CD14-positive monocyte (primary cell): ENCODE data around the gene SARS1. TPM values are rescaled to one million over a fixed set of nuclear protein-coding genes. Genes with fewer than 3 reads are reported as not detected.

Experiments used
- DNase-seq, 3 donors: peaks; one replicate each; pipeline ENCODE4 v3.0.0-alpha.2; 2011 to 2022
- H2AFZ ChIP-seq: 2 replicates; pipeline ENCODE4 v1.6.0; 2012; ENCODE audit warnings: mild to moderate bottlenecking, low read depth, low read length, inconsistent platforms; ENCODE audit not compliant: insufficient read depth, poor library complexity, severe bottlenecking
- H3K27ac ChIP-seq, 2 donors: 1 replicate in 1 of 2; 2 replicates in 1 of 2; pipeline ENCODE4 v1.5.1; 2012 to 2013; ENCODE audit warnings: low read length in 2 of 2, control low read depth in 1 of 2, inconsistent platforms in 1 of 2, low read depth in 1 of 2, mild to moderate bottlenecking in 1 of 2
- H3K27me3 ChIP-seq, 2 donors: one replicate each; pipeline versions ENCODE4 v1.6.0 to v1.6.1; 2011 to 2013; ENCODE audit warnings: low read length in 2 of 2; ENCODE audit not compliant: control insufficient read depth in 2 of 2, insufficient read depth in 2 of 2
- H3K36me3 ChIP-seq, 2 donors: replicated peaks in 1 of 2; 1 replicate in 1 of 2; 2 replicates in 1 of 2; pipeline versions ENCODE4 v1.5.1 to v1.6.1; 2012 to 2013; ENCODE audit warnings: low read length in 2 of 2, control low read depth in 1 of 2, inconsistent platforms in 1 of 2, mild to moderate bottlenecking in 1 of 2; ENCODE audit not compliant: insufficient read depth in 2 of 2, control insufficient read depth in 1 of 2
- H3K4me1 ChIP-seq, 2 donors: 1 replicate in 1 of 2; 2 replicates in 1 of 2; pipeline versions ENCODE4 v1.5.1 to v1.6.1; 2012 to 2013; ENCODE audit warnings: low read length in 2 of 2, control low read depth in 1 of 2, inconsistent platforms in 1 of 2, mild to moderate bottlenecking in 1 of 2, moderate library complexity in 1 of 2; ENCODE audit not compliant: insufficient read depth in 2 of 2, control insufficient read depth in 1 of 2
- H3K4me2 ChIP-seq: replicated peaks from 2 replicates; pipeline ENCODE3; 2012; ENCODE audit warnings: low read length, moderate library complexity, mild to moderate bottlenecking; ENCODE audit not compliant: poor library complexity, severe bottlenecking; ENCODE audit errors: extremely low read depth
- H3K4me3 ChIP-seq, 3 experiments: fragments of 200-600 bp in 1 of 3; sonication (generic) in 1 of 3; replicated peaks in 1 of 3; 1 replicate in 2 of 3; 2 replicates in 1 of 3; pipeline ENCODE4 v1.5.1; 2011 to 2013; ENCODE audit warnings: low read length in 3 of 3, mild to moderate bottlenecking in 3 of 3, control low read depth in 2 of 3, low read depth in 2 of 3, inconsistent platforms in 1 of 3, moderate library complexity in 1 of 3
- H3K79me2 ChIP-seq: 2 replicates; pipeline ENCODE4 v1.6.0; 2012; ENCODE audit warnings: mild to moderate bottlenecking, control low read depth, inconsistent platforms, low read length, moderate library complexity; ENCODE audit not compliant: insufficient read depth
- H3K9ac ChIP-seq: 2 replicates; pipeline ENCODE4 v1.6.0; 2017; ENCODE audit warnings: low read length, mild to moderate bottlenecking; ENCODE audit not compliant: insufficient read depth, poor library complexity, severe bottlenecking
- H3K9me3 ChIP-seq, 2 donors: replicated peaks in 1 of 2; 1 replicate in 1 of 2; 2 replicates in 1 of 2; pipeline versions ENCODE4 v1.5.1 to v1.6.1; 2012 to 2013; ENCODE audit warnings: low read length in 2 of 2, control low read depth in 1 of 2; ENCODE audit not compliant: control insufficient read depth in 1 of 2, insufficient read depth in 1 of 2
- H4K20me1 ChIP-seq: 2 replicates; pipeline ENCODE4 v1.6.0; 2012; ENCODE audit warnings: mild to moderate bottlenecking, low read length, control low read depth, moderate library complexity; ENCODE audit not compliant: insufficient read depth
- H3K27ac Mint-ChIP-seq, 7 donors: one replicate each; pipeline ENCODE4 v1.8.0; 2020; ENCODE audit warnings: mild to moderate bottlenecking in 7 of 7, mixed read lengths in 7 of 7, moderate library complexity in 6 of 7, inconsistent platforms in 2 of 7
- H3K27me3 Mint-ChIP-seq, 3 donors: one replicate each; pipeline ENCODE4 v1.8.0; 2021 to 2022; ENCODE audit warnings: low read depth in 3 of 3, mild to moderate bottlenecking in 3 of 3, mixed read lengths in 3 of 3, moderate library complexity in 3 of 3, inconsistent platforms in 1 of 3
- H3K36me3 Mint-ChIP-seq, 2 donors: one replicate each; pipeline ENCODE4 v1.8.0; 2020; ENCODE audit warnings: mixed read lengths in 2 of 2, inconsistent platforms in 1 of 2, mild to moderate bottlenecking in 1 of 2
- H3K4me1 Mint-ChIP-seq: one replicate; pipeline ENCODE4 v1.8.0; 2020; ENCODE audit warnings: mild to moderate bottlenecking, mixed read lengths
- H3K4me3 Mint-ChIP-seq, 2 donors: one replicate each; pipeline ENCODE4 v1.8.0; 2020; ENCODE audit warnings: mild to moderate bottlenecking in 2 of 2, mixed read lengths in 2 of 2, moderate library complexity in 1 of 2
- H3K9me3 Mint-ChIP-seq, 7 donors: one replicate each; pipeline ENCODE4 v1.8.0; 2020 to 2022; ENCODE audit warnings: mixed read lengths in 7 of 7, mild to moderate bottlenecking in 6 of 7, moderate library complexity in 6 of 7, inconsistent platforms in 2 of 7
- CTCF ChIP-seq: fragments of 200-600 bp; IDR thresholded peaks from one replicate; pipeline ENCODE4 v1.8.0; 2022; ENCODE audit warnings: antibody characterized with exemption, mild to moderate bottlenecking
- WGBS: methylation state at CpG from one replicate; pipeline ENCODE4 v1.1.5; 2013; ENCODE audit warnings: missing lambda C conversion rate; ENCODE audit not compliant: insufficient coverage; 5-methylcytosine and 5-hydroxymethylcytosine counted together
- intact Hi-C, 2 donors: fragments of 100-400 bp; cut with micrococcal nuclease; formaldehyde crosslinking; loops; one replicate each; pipeline versions ENCODE4 v1.15.0 to v1.15.1; 2023
- polyA plus RNA-seq, 3 donors: library from polyadenylated mRNA; depleted of rRNA in 1 of 3; unstranded in 2 of 3; stranded (reverse) in 1 of 3; fragments of 300-500 nt in 2 of 3; fragments of >200 nt in 1 of 3; fragmentation: Illumina TruSeq in 2 of 3; gene quantifications; 1 replicate in 2 of 3; 2 replicates in 1 of 3; pipeline ENCODE4 v1.2.3, GENCODE V29; 2012 to 2021

The SARS1 gene
- polyA plus RNA-seq, 3 donors = 70.1 to 107 (median 99.1) TPM

GRCh38 chr1:109263597-109264378 lies 50.1 kb downstream of the SARS1 start:
- H3K79me2 ChIP-seq = no peaks in the 10 kb centered on the region
- intact Hi-C loops = loop anchor here (2.0 to 5.0 kb wide), 2 partner anchors 134 to 269 kb away; partner anchors contain the start of gene SORT1 (in 2 of the 2)
- Mint-ChIP-seq H3K4me1 (peaks cover 6% of the 10 kb centered on the region), H3K27me3 (peaks cover 0 to 9% (median 8%) of the 10 kb centered on the region in 3 donors), H3K36me3 (no peaks in the 10 kb centered on the region), H3K4me3 (no peak overlapping the region), H3K27ac (peak overlapping the region in 1 of 7 donors; percentile 32), H3K9me3 (peaks cover 0 to 3% (median 0%) of the 10 kb centered on the region in 7 donors)
- H3K9me3 ChIP-seq = no peaks in the 10 kb centered on the region
- DNase-seq = peak; percentile 78 to 85 (median 79)
- no peak overlapping the region for H2AFZ ChIP-seq
- peaks cover 5 to 7% of the 10 kb centered on the region in 2 donors for H3K4me1 ChIP-seq
- no peak overlapping the region for H3K4me2 ChIP-seq
- H3K9ac ChIP-seq = no peak overlapping the region
- H4K20me1 ChIP-seq = no peaks in the 10 kb centered on the region
- TF ChIP-seq CTCF = peak; percentile 97
- H3K27me3 ChIP-seq = no peaks in the 10 kb centered on the region
- H3K36me3 ChIP-seq = no peaks in the 10 kb centered on the region
- no peak overlapping the region for H3K27ac ChIP-seq
- no peak overlapping the region for H3K4me3 ChIP-seq
- 53% methylated on average over 26 of the region's 29 CpGs for WGBS

- H3K4me2 ChIP-seq = no peak overlapping the region
- H3K9me3 Mint-ChIP-seq = peaks cover 0 to 3% (median 0%) of the 10 kb centered on the region in 7 donors
- H3K4me1 Mint-ChIP-seq = peaks cover 6% of the 10 kb centered on the region
- H3K27me3 Mint-ChIP-seq = peaks cover 0 to 9% (median 8%) of the 10 kb centered on the region in 3 donors
- no peaks in the 10 kb centered on the region for H3K9me3 ChIP-seq
- H3K79me2 ChIP-seq = no peaks in the 10 kb centered on the region
- intact Hi-C loops = loop anchor here (5.0 kb wide), 1 partner anchor 133 kb away; the partner anchor contains the start of gene SORT1 (in 2 of the 2)
- peaks cover 5 to 7% of the 10 kb centered on the region in 2 donors for H3K4me1 ChIP-seq
- 79% methylated on average over 8 of the region's 9 CpGs for WGBS
- no peaks in the 10 kb centered on the region for H4K20me1 ChIP-seq
- no peaks in the 10 kb centered on the region for H3K36me3 Mint-ChIP-seq
- no peak overlapping the region for H2AFZ ChIP-seq
- no peaks in the 10 kb centered on the region for H3K27me3 ChIP-seq
- no peak overlapping the region for H3K4me3 Mint-ChIP-seq
- no peak for DNase-seq
- no peak overlapping the region for H3K9ac ChIP-seq
- H3K27ac Mint-ChIP-seq = no peak overlapping the region
- no peaks in the 10 kb centered on the region for H3K36me3 ChIP-seq
- no peak overlapping the region for H3K27ac ChIP-seq
- TF ChIP-seq CTCF = no peak
- no peak overlapping the region for H3K4me3 ChIP-seq
These were observed 50.6 kb downstream of the SARS1 start for GRCh38 chr1:109264379-109264755.
